Testis (tissue), 2 donors: ENCODE measurements around the gene SYNE1.

Source experiments
- POLR2A ChIP-seq: fragments of 450-650 bp; IDR thresholded peaks from one replicate; pipeline ENCODE4 v1.6.1; 2017; ENCODE audit warnings: antibody characterized with exemption, mild to moderate bottlenecking, moderate library complexity
- TF ChIP-seq, protein P1 (sequence below), 3 experiments: fragments of 450-650 bp in 2 of 3; fragments of 200-600 bp in 1 of 3; sonication (generic) in 1 of 3; IDR thresholded peaks; one replicate each; pipeline ENCODE4 v1.5.1; 2016 to 2019; ENCODE audit warnings: antibody characterized with exemption in 3 of 3, mild to moderate bottlenecking in 2 of 3, moderate library complexity in 1 of 3

DNA sequence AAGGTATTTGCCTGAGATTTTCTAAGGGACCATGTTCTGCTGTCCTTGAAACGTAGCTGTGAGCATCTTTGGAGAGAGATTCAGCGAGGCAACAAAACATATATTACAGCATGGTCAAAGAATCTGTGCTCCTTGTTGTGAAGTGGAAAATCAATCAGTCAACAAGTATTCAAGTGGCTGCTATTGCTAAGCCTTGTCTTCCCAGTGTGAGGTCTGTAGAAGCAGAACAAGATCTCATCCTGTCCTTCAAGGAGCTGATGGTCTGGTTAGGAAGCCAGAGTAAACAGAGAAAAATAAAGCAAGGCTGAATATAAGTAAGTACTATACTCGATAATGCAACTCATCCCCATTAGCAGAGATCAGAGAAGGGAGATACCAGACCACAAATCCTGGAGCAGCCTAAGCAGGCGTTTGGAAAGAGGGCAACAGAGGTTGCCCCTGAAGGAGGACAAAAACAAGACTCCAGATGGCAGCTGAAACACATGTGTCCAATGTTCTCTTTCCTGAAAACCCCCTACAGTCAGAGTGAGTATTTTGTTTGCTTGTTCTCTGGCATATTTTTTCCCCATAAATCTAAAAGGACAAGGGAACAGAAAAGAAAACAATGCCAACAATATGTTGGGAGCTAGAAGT is 392.0 kb downstream of the SYNE1 start:
- TF ChIP-seq, protein P1, sequence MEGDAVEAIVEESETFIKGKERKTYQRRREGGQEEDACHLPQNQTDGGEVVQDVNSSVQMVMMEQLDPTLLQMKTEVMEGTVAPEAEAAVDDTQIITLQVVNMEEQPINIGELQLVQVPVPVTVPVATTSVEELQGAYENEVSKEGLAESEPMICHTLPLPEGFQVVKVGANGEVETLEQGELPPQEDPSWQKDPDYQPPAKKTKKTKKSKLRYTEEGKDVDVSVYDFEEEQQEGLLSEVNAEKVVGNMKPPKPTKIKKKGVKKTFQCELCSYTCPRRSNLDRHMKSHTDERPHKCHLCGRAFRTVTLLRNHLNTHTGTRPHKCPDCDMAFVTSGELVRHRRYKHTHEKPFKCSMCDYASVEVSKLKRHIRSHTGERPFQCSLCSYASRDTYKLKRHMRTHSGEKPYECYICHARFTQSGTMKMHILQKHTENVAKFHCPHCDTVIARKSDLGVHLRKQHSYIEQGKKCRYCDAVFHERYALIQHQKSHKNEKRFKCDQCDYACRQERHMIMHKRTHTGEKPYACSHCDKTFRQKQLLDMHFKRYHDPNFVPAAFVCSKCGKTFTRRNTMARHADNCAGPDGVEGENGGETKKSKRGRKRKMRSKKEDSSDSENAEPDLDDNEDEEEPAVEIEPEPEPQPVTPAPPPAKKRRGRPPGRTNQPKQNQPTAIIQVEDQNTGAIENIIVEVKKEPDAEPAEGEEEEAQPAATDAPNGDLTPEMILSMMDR (IDR thresholded peaks at IDR 0.05) = no peak
- TF ChIP-seq POLR2A = no peak
